Activated CD8-positive, alpha-beta memory T cell treated with anti-CD3 and anti-CD28 coated beads, Interleukin-2, amount 50 U/mL, for 48 hours (primary cell): Measurements from ENCODE around the gene P2RX7.

Experiments used
- DNase-seq: peaks from one replicate; pipeline ENCODE4 v3.0.0-alpha.2; 2020

Gene P2RX7

DNA sequence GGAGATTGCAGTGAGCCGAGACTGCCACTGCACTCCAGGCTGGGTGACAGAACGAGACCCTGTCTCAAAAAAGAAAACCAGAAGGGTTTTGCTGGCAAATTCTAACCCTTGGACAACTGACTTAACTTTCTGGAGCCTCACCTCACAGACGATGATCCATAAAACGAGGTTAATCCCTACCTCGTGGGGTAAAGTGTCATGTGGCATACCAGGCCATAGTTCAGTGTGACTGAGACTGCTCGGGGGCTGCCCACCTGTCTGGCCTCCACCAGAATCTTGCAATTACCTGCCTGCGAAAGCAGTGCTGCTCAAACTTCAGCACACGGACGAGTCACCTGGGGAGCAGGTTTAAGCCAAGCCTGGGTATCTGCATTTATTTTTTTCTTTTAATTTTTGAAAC is 104.1 kb downstream of the P2RX7 start:
- no peak for DNase-seq

DNA sequence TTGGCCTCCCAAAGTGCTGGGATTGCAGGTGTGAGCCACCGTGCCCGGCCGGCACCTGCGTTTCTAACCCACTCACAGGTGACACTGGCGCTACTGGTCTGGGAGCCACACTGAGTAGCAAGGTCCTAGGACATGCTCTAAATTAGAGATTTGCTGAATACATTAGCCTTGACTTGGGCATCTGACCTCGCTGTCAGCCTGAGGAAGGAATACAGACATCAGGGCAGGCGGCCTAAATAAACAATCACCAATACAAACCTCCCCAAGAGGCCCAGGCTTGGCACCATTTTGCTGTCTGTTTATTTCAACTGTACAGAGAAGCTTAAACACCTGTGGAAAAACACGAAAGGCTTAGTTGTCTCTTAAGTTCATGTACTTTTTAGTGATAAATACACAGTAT is 104.7 kb downstream of the P2RX7 start:
- no peak for DNase-seq
